Measurements from ENCODE around the gene CIDEA.

GRCh38 chr18:12251311-12251710 is 2.9 kb upstream of the CIDEA start:
- TF ChIP-seq EZH2phosphoT487 (IDR thresholded peaks at IDR 0.05; ENCODE audit: low read depth) = no peak
- TF ChIP-seq CTCF (IDR thresholded peaks at IDR 0.05; ENCODE audit: low read depth, low read length) = no peak

Measured in OCI-LY3 (cell line).